NCI-H1436 treated with DMSO at 0.1 percent for 48 hours (cell line): ENCODE data around the gene TAL2.

Experiments
- DNase-seq: peaks from one replicate; lab custom pipeline; 2025; lab: John Stamatoyannopoulos, UW

The TAL2 gene

GRCh38 chr9:105662184-105663104 lies at the start of gene TAL2:
TAL2 (plus strand) TSS chr9:105662457; CDS start chr9:105662497, 40 bp downstream.
- DNase-seq, result no peak

DNA sequence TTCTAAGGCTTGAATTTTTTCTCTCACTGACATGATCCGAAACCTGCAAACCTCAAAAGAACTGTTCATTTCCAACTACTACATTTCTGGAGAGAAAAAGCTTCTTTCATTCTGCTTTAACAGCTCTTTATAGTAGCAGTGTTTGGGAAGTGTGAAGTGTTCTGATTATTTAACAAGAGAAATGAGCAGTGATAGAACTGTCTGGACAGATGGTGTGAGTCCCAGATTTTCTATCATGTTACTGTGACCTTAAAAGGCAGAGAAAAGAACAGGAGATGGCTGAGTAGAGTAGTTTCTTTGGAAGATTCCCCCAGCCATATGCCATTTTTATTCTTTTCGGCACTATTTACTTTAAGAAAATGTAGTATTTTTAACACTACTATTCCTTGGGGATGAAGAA lies 41.3 kb upstream of the TAL2 start:
- no peak for DNase-seq

DNA sequence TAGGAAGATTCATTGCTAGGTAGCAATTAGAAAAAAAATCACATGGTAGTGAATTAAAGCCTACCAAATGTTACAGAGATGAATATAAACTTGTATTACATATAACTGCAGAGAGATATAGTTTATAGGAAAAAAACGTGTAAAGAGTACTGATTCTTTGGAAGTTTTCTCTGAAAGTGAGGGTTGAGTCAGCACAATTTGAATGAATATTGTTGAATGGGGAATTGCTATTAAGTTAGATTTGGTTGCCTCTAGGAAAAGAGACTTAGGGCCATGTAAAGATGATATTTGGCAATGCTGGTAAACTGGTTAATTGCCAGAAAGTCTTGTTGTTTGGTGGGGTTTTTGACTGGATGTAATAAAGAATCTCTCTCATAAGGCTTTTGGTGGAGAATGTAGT lies 37.2 kb upstream of the TAL2 start:
- DNase-seq, result no peak

GRCh38 chr9:105632807-105633206 lies 29.4 kb upstream of the TAL2 start:
- no peak for DNase-seq

- no peak for DNase-seq
Measured at GRCh38 chr9:105633411-105633810, 28.8 kb upstream of the TAL2 start.

- no peak for DNase-seq
Measured at GRCh38 chr9:105636331-105636730, 25.9 kb upstream of the TAL2 start.

- DNase-seq, result no peak
Measured at GRCh38 chr9:105637787-105638395, 24.4 kb upstream of the TAL2 start.

DNA sequence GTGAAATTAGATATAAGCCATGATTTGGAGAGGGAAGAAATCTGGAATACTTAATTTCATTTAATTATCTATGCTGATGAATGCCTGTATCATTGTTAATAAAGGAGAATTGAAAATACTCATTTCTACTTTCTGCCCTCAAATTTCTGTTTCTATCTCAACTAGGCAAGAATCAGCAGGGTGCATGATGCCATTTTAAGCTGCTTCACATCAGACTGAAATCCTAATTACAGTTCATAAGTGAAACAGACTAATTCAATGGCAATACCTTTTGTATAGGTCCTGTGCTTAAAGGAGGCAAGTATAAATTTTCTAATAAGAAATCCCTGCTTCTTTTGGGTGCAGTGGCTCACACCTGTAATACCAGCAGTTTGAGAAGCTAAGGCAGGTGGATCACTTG lies 22.3 kb upstream of the TAL2 start:
- no peak for DNase-seq

DNA sequence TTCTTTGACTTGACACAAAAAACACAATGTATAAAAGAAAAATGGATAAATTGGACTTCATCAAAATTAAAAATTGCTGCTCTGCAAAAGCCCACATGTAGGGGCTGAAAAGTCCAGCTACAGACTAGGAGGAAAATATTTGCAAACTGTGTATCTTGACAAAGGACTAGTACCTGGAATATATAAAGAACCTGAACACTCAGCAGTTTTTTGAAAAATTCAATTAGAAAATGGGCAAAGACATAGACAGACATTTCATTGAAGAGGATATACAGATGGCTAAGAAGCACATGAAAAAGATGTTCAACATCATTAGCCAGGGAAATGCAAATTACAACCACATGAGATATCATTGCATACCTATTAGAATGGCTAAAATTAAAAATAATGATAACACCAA lies 18.5 kb upstream of the TAL2 start:
- DNase-seq, result no peak

GRCh38 chr9:105646879-105647594 lies 15.2 kb upstream of the TAL2 start:
- DNase-seq, result no peak

DNA sequence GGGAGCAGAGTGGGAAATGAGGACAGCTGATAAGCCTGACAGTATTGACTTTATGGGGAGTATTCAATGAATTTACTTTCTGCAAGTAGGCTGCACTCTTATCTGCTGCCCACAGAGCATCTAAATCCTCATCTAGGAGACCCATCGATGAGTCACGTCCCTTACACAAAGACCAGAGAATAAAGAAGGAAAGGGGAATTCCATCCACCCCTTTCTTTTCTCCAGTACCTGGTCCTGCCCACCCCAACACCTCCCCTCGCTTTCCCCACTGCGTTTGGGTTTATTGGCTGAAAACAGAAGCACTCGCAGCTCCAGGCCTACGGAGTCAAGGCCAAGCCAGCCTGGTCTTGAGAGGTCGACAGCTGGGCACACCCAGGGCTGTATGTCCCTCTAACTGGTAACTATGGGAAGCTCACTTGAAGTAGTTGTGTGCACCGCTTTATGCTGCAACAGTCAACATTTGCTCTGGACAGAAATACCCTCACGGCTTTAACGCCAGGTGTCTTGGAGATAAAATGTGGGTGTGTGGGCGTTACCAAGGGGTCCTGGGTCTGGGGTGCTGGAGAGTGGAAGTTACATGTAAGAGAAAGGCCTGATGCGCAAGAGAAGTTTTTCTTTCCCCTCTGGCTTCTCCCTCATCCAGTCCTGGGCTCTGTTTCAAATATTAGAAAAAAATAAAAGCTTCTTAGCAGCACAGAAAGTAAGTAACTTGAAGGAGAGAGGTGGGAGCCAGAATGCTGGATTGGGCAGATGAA lies 14.5 kb upstream of the TAL2 start:
- DNase-seq, result peak; percentile 64

GRCh38 chr9:105651806-105652205 lies 10.5 kb upstream of the TAL2 start:
- DNase-seq, result no peak

DNA sequence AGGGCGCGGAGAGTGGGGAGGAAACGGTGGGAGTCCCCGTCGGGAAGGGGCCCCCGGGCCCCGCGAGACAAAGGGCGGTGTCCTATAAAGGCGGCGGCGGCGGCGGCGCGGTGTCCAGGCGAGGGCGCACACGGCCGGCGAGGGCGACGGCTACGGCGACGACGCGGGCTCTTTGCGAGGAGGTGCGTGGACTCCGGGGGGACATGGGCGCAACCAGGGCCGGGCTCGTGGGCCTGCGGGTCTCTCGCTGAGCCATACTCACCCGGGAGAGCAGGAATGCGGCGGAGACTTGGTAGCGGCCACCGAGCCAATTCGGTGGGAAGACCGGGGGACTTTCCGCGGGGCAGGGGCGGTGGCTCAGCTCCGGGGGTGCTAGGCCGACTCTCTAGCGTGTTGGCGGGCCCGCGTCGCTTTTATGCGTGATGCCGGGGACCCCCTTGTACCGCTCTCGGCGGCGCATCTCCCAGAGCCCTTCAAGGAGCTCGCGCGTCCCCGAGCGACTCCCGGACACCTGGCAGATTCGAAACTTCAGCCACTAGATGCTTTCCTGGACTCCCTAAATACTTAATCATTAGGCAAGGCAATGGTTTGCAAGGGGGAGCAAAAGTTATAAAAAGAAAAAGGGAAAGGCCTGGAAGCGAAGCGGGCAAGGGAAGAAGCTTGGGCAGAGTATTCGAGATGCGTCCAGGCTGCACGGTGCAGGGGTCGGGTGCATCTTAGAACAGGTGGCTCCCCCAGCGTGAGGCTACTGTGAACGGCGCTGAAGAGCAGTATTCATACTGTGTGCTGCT lies 5.9 kb upstream of the TAL2 start:
- no peak for DNase-seq

- DNase-seq, result no peak
Measured at GRCh38 chr9:105658351-105658750, 3.9 kb upstream of the TAL2 start.

DNA sequence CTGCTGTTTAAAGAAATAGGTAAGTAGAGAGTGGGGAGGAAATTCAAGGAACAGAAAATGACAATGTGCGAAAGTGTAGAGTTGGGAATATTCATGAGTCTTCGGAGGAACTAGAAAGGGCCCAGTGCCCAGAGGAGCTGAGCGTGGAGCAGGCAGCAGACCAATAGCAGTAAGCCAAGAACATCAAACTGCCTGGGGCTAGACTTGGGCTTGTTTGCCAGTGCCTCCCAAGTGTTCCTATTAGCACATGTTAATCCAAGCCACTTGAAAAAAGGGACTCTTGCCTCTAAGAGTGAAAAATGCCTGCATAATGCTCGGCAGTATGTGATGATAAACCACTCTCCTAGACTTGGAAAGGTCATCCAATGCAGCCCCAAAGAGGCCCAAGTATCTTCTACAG lies 1.2 kb upstream of the TAL2 start:
- no peak for DNase-seq

- DNase-seq, result no peak
Measured at GRCh38 chr9:105663914-105664313, 1.7 kb downstream of the TAL2 start.

- no peak for DNase-seq
Measured at GRCh38 chr9:105667867-105668266, 5.6 kb downstream of the TAL2 start.

- no peak for DNase-seq
Measured at GRCh38 chr9:105670315-105670714, 8.1 kb downstream of the TAL2 start.

DNA sequence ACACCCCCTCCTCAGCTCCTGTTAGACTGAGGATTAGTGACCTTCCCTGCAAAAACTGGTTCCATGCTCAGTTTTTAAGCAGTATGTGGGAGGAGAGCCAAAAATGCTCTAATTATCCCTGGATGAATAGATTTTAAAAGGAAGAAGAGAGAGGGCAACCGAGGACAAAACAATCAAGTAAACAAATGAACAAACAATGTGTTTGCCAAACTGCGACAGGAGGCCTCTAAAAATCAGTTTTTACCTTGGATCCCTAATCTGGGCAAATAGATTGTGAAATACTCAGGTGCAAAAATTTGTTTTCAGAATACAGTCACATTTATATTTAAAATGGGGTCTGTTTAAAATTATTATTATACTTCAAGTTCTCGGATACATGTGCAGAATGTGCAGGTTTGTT lies 8.5 kb downstream of the TAL2 start:
- DNase-seq, result no peak

GRCh38 chr9:105672711-105673234 lies 10.5 kb downstream of the TAL2 start:
- DNase-seq, result no peak

- DNase-seq, result no peak
Measured at GRCh38 chr9:105673850-105674387, 11.7 kb downstream of the TAL2 start.
